ENCODE data around the gene CDC26.
"Not testable (repeated sequence)": the region's sequence is repeated elsewhere in the genome, so short reads cannot be mapped to it uniquely, and the experiment has no call there.

The CDC26 gene

GRCh38 chr9:113296247-113296646 lies 20.9 kb upstream of the CDC26 start:
- intact Hi-C loops (cut with DNase I); DNase-seq: not testable (repeated sequence)

- no peak for DNase-seq
- intact Hi-C loops (cut with DNase I) = no loop called here
Measured at GRCh38 chr9:113293285-113293878, 18.0 kb upstream of the CDC26 start.

- intact Hi-C loops (cut with DNase I) = no loop called here
Measured at GRCh38 chr9:113290052-113290607, 14.8 kb upstream of the CDC26 start.

GRCh38 chr9:113289091-113289490 lies 13.7 kb upstream of the CDC26 start:
- no peak for DNase-seq
- intact Hi-C loops (cut with DNase I) = no loop called here

More at GRCh38 chr9:113290052-113290607, 14.8 kb upstream of the CDC26 start:
- no peak for DNase-seq

- no peak for DNase-seq
- intact Hi-C loops (cut with DNase I) = no loop called here
Measured at GRCh38 chr9:113281356-113281755, 6.0 kb upstream of the CDC26 start.

GRCh38 chr9:113278840-113279239 lies 3.5 kb upstream of the CDC26 start:
- intact Hi-C loops (cut with DNase I) = loop anchor here (10.0 kb wide), 1 partner anchor 376 kb away; no protein-coding TSS in a partner anchor
- no peak for DNase-seq

- intact Hi-C loops (cut with DNase I) = loop anchor here (1.0 to 10.0 kb wide), 3 partner anchors 53 to 380 kb away; partner anchors contain the start of genes ALAD, FKBP15 and SLC31A1
- no peak for DNase-seq
Measured at GRCh38 chr9:113274474-113275156, 757 bp downstream of the CDC26 start.

- no peak for DNase-seq
- intact Hi-C loops (cut with DNase I) = loop anchor here (10.0 kb wide), 1 partner anchor 385 kb away; no protein-coding TSS in a partner anchor
Measured at GRCh38 chr9:113269871-113270270, 5.5 kb downstream of the CDC26 start.

GRCh38 chr9:113269355-113269754 lies 6.0 kb downstream of the CDC26 start:
- no peak for DNase-seq
- intact Hi-C loops (cut with DNase I) = no loop called here

- no peak for DNase-seq
- intact Hi-C loops (cut with DNase I) = no loop called here
Measured at GRCh38 chr9:113267911-113268566, 7.3 kb downstream of the CDC26 start.

GRCh38 chr9:113266174-113266573 lies 9.2 kb downstream of the CDC26 start:
- intact Hi-C loops (cut with DNase I) = no loop called here
- DNase-seq = no peak

GRCh38 chr9:113261917-113262671 lies 13.3 kb downstream of the CDC26 start:
- no peak for DNase-seq
- intact Hi-C loops (cut with DNase I) = no loop called here

- intact Hi-C loops (cut with DNase I) = no loop called here
- DNase-seq = no peak
Measured at GRCh38 chr9:113258282-113258681, 17.1 kb downstream of the CDC26 start.

GRCh38 chr9:113257863-113258262 lies 17.5 kb downstream of the CDC26 start:
- DNase-seq = no peak
- intact Hi-C loops (cut with DNase I) = no loop called here

- DNase-seq = no peak
- intact Hi-C loops (cut with DNase I) = no loop called here
Measured at GRCh38 chr9:113255438-113255837, 19.9 kb downstream of the CDC26 start.

GRCh38 chr9:113254991-113255390 lies 20.4 kb downstream of the CDC26 start:
- DNase-seq = no peak
- intact Hi-C loops (cut with DNase I) = no loop called here

GRCh38 chr9:113250807-113251206 lies 24.6 kb downstream of the CDC26 start:
- DNase-seq = no peak
- intact Hi-C loops (cut with DNase I) = no loop called here

- DNase-seq; intact Hi-C loops (cut with DNase I): not testable (repeated sequence)
Measured at GRCh38 chr9:113249661-113250060, 25.7 kb downstream of the CDC26 start.

- no peak for DNase-seq
- intact Hi-C loops (cut with DNase I) = no loop called here
Measured at GRCh38 chr9:113247640-113248039, 27.7 kb downstream of the CDC26 start.

- intact Hi-C loops (cut with DNase I) = no loop called here
- no peak for DNase-seq
Measured at GRCh38 chr9:113246928-113247327, 28.4 kb downstream of the CDC26 start.

- intact Hi-C loops (cut with DNase I) = no loop called here
- no peak for DNase-seq
Measured at GRCh38 chr9:113245894-113246293, 29.5 kb downstream of the CDC26 start.
